Chondrocyte (in vitro differentiated cells): Measurements from ENCODE around the gene PES1. TPM values are rescaled to one million over a fixed set of nuclear protein-coding genes. Genes with fewer than 3 reads are reported as not detected.
A peak's percentile ranks its signal among the peaks of the same experiment; 100 is the strongest.

Experiments used
- DNase-seq: peaks from one replicate; pipeline ENCODE4 v3.0.0; 2021; ENCODE audit warnings: mixed read lengths, low spot score
- H3K27ac Mint-ChIP-seq: one replicate; pipeline ENCODE4 v1.8.0; 2021; ENCODE audit warnings: mild to moderate bottlenecking, moderate library complexity, mixed read lengths; ENCODE audit not compliant: unreplicated experiment
- H3K27me3 Mint-ChIP-seq: 2 replicates; pipeline ENCODE4 v1.8.0; 2021; ENCODE audit warnings: low read depth, mixed read lengths
- H3K36me3 Mint-ChIP-seq: 2 replicates; pipeline ENCODE4 v1.8.0; 2021; ENCODE audit warnings: low read depth, mixed read lengths
- H3K4me1 Mint-ChIP-seq: 2 replicates; pipeline ENCODE4 v1.8.0; 2021; ENCODE audit warnings: low read depth, mild to moderate bottlenecking, mixed read lengths
- H3K4me3 Mint-ChIP-seq: one replicate; pipeline ENCODE4 v1.8.0; 2021; ENCODE audit warnings: mild to moderate bottlenecking, moderate library complexity, mixed read lengths; ENCODE audit not compliant: unreplicated experiment
- H3K9me3 Mint-ChIP-seq: 2 replicates; pipeline ENCODE4 v1.8.0; 2021; ENCODE audit warnings: low read depth, mixed read lengths
- long read RNA-seq: library from polyadenylated mRNA; stranded (forward); transcript quantifications from one replicate; pipeline ENCODE4 v2.0.0, GENCODE V29; 2021
- total RNA-seq: library from RNA; stranded (reverse); gene quantifications from 3 replicates; pipeline ENCODE4 v1.2.1, GENCODE V29; 2021
- TF ChIP-seq, protein P1 (sequence below): fragments of 200-600 bp; sonication (generic); IDR thresholded peaks from 2 replicates; pipeline ENCODE4 v1.5.0; 2021; ENCODE audit warnings: antibody characterized with exemption, mild to moderate bottlenecking, moderate library complexity

The PES1 gene
- 53.6 to 61.7 TPM (median 56.4 TPM) in 3 replicates for total RNA-seq
- long read RNA-seq, transcript PES1-202 (15 exons, 2,295 nt), result major isoform, 15 of 26 reads
- long read RNA-seq, partial matches to known transcripts, result 7 of 26 reads
- long read RNA-seq, other reads (novel, unspliced or antisense), result 4 of 26 reads

DNA sequence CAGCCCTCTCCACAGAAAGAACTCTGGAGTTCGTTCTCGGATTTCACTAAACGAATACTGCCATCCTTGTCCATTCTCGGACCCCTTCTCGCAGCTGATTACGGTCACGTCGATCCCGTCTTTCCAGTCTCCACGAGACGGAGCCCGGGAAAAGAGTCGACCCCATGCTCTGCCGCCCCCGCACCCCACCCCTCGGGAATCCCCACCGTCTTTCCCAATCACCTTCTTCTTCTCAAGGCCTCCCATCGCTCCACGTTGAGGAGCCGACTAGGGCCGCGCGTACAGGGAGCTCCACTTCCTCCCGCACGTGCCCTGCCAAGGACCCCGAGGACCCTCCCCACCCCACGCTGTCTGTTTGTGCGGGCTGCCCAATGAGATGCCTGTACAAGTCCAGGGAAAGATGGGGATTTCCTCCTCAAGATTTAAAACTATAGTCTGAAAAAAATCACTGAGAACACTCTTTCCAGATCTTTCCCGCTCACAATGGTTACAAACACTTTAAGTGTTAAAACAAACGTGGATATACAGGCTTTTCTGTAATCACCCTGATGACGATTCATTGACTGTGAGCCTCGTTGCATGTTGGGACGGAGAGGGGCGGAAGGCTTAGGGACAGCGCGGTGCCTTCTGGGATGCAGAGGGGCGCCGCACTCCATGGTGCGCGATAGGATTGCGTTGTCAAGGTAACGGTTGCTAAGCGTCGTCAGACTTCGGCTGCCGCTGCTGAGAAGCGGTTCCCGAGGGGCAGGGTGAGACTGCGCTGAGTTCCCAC is at the start of gene PES1:
Gene PES1, minus strand, starts transcription at position 323 of the 772 bp plus-strand sequence. Its CDS starts 77 bp downstream, at position 246.
- peaks cover 3% of the 10 kb centered on the region for H3K27me3 Mint-ChIP-seq
- H3K9me3 Mint-ChIP-seq, result no peaks in the 10 kb centered on the region
- no peaks in the 10 kb centered on the region for H3K4me1 Mint-ChIP-seq
- TF ChIP-seq, protein P1, sequence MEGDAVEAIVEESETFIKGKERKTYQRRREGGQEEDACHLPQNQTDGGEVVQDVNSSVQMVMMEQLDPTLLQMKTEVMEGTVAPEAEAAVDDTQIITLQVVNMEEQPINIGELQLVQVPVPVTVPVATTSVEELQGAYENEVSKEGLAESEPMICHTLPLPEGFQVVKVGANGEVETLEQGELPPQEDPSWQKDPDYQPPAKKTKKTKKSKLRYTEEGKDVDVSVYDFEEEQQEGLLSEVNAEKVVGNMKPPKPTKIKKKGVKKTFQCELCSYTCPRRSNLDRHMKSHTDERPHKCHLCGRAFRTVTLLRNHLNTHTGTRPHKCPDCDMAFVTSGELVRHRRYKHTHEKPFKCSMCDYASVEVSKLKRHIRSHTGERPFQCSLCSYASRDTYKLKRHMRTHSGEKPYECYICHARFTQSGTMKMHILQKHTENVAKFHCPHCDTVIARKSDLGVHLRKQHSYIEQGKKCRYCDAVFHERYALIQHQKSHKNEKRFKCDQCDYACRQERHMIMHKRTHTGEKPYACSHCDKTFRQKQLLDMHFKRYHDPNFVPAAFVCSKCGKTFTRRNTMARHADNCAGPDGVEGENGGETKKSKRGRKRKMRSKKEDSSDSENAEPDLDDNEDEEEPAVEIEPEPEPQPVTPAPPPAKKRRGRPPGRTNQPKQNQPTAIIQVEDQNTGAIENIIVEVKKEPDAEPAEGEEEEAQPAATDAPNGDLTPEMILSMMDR, result peak; percentile 14
- no peak within 1 kb of the TSS for H3K4me3 Mint-ChIP-seq
- DNase-seq, result peak; percentile 96
- H3K36me3 Mint-ChIP-seq, result peaks cover 16% of the 10 kb centered on the region
- no peak within 1 kb of the TSS for H3K27ac Mint-ChIP-seq

DNA sequence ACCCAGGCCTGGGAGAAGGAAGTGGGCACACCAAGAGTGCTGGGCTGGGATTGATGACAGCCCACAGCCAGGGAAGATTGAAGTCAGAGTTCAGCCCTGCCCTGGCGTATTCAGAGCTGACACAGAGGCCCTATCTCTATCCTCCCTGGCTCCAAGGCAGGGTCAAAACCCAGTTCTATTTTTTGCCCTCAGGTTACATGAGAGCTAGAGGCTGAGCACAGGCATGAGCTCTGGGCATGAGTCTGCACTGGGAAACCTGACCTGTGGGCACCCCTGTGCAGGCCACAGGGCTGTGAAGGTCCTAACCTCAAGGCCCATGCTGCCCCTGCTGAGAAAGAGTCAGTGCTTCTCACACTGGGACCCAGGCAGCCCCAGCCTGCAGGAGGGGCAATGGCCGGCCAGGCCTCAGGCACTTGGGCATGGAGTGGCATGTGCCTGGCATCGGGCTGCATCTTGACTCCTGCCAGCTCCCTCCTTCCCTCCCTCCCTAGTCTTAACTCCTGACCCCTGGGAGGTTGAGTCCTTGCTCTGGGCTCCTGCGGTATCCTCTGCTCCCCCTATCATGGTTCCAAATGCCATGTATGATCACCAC is 49.2 kb upstream of the PES1 start:
- H3K27me3 Mint-ChIP-seq, result no peaks in the 10 kb centered on the region
- peaks cover 29% of the 10 kb centered on the region for H3K4me1 Mint-ChIP-seq
- H3K4me3 Mint-ChIP-seq, result no peak overlapping the region
- TF ChIP-seq, protein P1, result no peak
- no peaks in the 10 kb centered on the region for H3K36me3 Mint-ChIP-seq
- H3K27ac Mint-ChIP-seq, result no peak overlapping the region
- DNase-seq, result no peak
- H3K9me3 Mint-ChIP-seq, result no peaks in the 10 kb centered on the region

DNA sequence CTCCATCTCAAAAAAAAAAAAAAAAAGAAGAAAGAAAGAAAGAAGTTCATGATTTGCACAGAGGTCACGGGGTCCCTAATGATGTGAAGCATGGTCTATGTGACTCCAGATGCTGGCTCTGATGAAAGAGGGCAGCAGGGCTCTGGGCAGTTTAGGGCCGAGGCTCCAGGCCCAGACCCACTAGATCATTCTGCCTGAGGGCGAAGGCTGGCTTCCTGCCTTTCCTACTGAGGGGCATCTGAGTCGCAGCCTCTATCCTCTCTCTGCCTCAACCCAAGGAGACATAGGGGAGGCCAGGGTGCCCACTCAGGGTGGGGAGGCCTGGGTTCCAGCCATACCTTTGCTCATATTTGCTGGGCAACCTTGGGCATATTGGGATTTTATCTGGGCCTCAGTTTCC is 48.7 kb upstream of the PES1 start:
- H3K4me3 Mint-ChIP-seq, result no peak overlapping the region
- H3K36me3 Mint-ChIP-seq, result no peaks in the 10 kb centered on the region
- TF ChIP-seq, protein P1, result no peak
- H3K27me3 Mint-ChIP-seq, result no peaks in the 10 kb centered on the region
- peaks cover 31% of the 10 kb centered on the region for H3K4me1 Mint-ChIP-seq
- no peak for DNase-seq
- H3K9me3 Mint-ChIP-seq, result no peaks in the 10 kb centered on the region
- H3K27ac Mint-ChIP-seq, result no peak overlapping the region

DNA sequence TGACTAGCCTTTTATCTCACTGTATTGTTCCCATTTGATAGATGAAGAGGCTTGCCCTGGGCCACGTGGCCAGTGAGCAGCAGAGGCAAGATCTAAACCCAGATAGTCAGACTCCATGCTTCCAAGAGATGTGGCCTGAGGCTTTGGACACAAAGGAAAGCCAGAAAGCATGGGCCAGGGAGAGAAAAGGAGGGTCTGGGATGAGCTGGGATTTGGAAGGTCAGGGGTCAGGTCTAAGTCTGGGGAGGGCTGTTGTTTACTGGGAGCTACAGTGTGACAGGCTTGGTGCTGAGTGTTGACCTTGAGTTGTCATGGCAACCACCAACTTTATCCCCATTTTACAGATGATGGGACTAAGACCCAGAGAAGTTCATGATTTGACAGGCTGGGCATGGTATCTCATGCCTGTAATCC is 46.0 kb upstream of the PES1 start:
- Mint-ChIP-seq H3K27ac (no peak overlapping the region), H3K4me3 (peak overlapping the region; percentile 85)

More for the DNA sequence above, 46.0 kb upstream of the PES1 start:
- Mint-ChIP-seq H3K36me3 (no peaks in the 10 kb centered on the region), H3K27me3 (no peaks in the 10 kb centered on the region), H3K4me1 (peaks cover 26% of the 10 kb centered on the region), H3K9me3 (no peaks in the 10 kb centered on the region)
- TF ChIP-seq, protein P1, result no peak
- DNase-seq, result no peak
